ENCODE data around the gene IGFALS. TPM values are rescaled to one million over a fixed set of nuclear protein-coding genes. Genes with fewer than 3 reads are reported as not detected.

Gene IGFALS
- total and polyA plus RNA-seq, 2 of the 4 experiments (the other 2 are of a cell fraction): not detected

- H2AK5ac ChIP-seq (ENCODE audit: low read depth, low read length): no peak overlapping the region
- dilution Hi-C loops (cut with HindIII; ENCODE audit: low sequenced_read_pairs, unreplicated experiment): no loop called here
- ATAC-seq (ENCODE audit: low read depth): peak; percentile 22; the same call in 1 of the 2 replicates
- peaks cover 15 to 41% of the 10 kb centered on the region in 2 experiments; a peak in 2 of 4 replicates for H3K79me1 ChIP-seq (ENCODE audit: low read depth in 1 of 2, low read length in 2 of 2)
- no peak overlapping the region for H2AFZ ChIP-seq (replicated peaks; ENCODE audit: low read length, poor library complexity)
- no peak overlapping the region for H2BK5ac ChIP-seq (ENCODE audit: low read depth, low read length, poor library complexity, severe bottlenecking)
- peaks cover 2% of the 10 kb centered on the region; the same call in 1 of the 2 replicates for H3K4me1 ChIP-seq (ENCODE audit: control insufficient read depth, insufficient read depth, low read length)
- no peak overlapping the region for H2AK9ac ChIP-seq (replicated peaks; ENCODE audit: low read depth, low read length, poor library complexity)
- peaks cover 6% of the 10 kb centered on the region; the same call in 1 of the 2 replicates for H3K9me1 ChIP-seq (ENCODE audit: insufficient read depth, low read length)
- intact Hi-C loops (cut with micrococcal nuclease): no loop called here
- peaks cover 61% of the 10 kb centered on the region for H3K36me3 ChIP-seq (ENCODE audit: control insufficient read depth, insufficient read depth, low read length)
- no peak overlapping the region for H4K5ac ChIP-seq (ENCODE audit: low read depth, low read length)
- no peak overlapping the region for H3K4me2 ChIP-seq (ENCODE audit: low read depth, low read length)
- no peak overlapping the region for H3K18ac ChIP-seq (ENCODE audit: low read depth, low read length)
- in situ Hi-C loops (cut with MboI; ENCODE audit: low sequenced_read_pairs): no loop called here
- no peak overlapping the region for H2BK20ac ChIP-seq (ENCODE audit: low read depth, low read length)
- POLR2A ChIA-PET (ENCODE audit: unreplicated experiment): no interaction called here
- no peak for TF ChIP-seq CTCF (conservative IDR thresholded peaks at IDR 0.05; ENCODE audit: low read depth, low read length)
- no peak overlapping the region for H3K56ac ChIP-seq (ENCODE audit: extremely low read depth, insufficient read depth, low read length)
- peaks cover 13% of the 10 kb centered on the region; the same call in 1 of the 2 replicates for H4K20me1 ChIP-seq (ENCODE audit: insufficient read depth, low read length)
- H3K4me3 ChIP-seq (ENCODE audit: insufficient read depth, low read depth, low read length): no peak overlapping the region
- no peak overlapping the region for H3K23ac ChIP-seq (ENCODE audit: low read depth, low read length)
- no peaks in the 10 kb centered on the region for H3K27me3 ChIP-seq (ENCODE audit: control insufficient read depth, insufficient read depth, low read length)
- no peak overlapping the region for H3K27ac ChIP-seq (ENCODE audit: insufficient read depth, low read length)
- CTCF ChIA-PET: no interaction called here
- BruUV-seq (replicated peaks): no TSS peak
- no peak overlapping the region for H4K8ac ChIP-seq (ENCODE audit: low read depth in 2 of 2, low read length in 2 of 2)
- H3K14ac ChIP-seq (replicated peaks; ENCODE audit: low read depth, low read length): no peak overlapping the region
- DNase-seq: peak; percentile 25
- no peaks in the 10 kb centered on the region for H3K9me3 ChIP-seq (ENCODE audit: control insufficient read depth, insufficient read depth, low read length)
- 90% methylated on average over 9 of the region's 29 CpGs; no CpG with 5 or more reads in 1 of the 2 experiments for WGBS, 2 experiments (ENCODE audit: extremely low coverage in 2 of 2, insufficient read length in 1 of 2)
- H4K91ac ChIP-seq (ENCODE audit: insufficient read depth, low read depth, low read length): no peak overlapping the region
- H2BK15ac ChIP-seq (ENCODE audit: low read depth, low read length): no peak overlapping the region
- no peak overlapping the region for H2BK120ac ChIP-seq (ENCODE audit: low read depth, low read length)
- no peak overlapping the region for H3K9ac ChIP-seq (ENCODE audit: low read depth, low read length)
- H3K4ac ChIP-seq (ENCODE audit: low read depth, low read length): no peak overlapping the region
Measured at GRCh38 chr16:1749152-1750117, 44.1 kb downstream of the IGFALS start.
